GM18511 (cell line): ENCODE measurements around the gene SOWAHB.

Experiments
- ATAC-seq: cut with Tn5 transposase; IDR thresholded peaks from one replicate; pipeline ENCODE4 v1.9.1; 2021; ENCODE audit warnings: mild to moderate bottlenecking, moderate library complexity; ENCODE audit not compliant: unreplicated experiment

SOWAHB gene, protein sequence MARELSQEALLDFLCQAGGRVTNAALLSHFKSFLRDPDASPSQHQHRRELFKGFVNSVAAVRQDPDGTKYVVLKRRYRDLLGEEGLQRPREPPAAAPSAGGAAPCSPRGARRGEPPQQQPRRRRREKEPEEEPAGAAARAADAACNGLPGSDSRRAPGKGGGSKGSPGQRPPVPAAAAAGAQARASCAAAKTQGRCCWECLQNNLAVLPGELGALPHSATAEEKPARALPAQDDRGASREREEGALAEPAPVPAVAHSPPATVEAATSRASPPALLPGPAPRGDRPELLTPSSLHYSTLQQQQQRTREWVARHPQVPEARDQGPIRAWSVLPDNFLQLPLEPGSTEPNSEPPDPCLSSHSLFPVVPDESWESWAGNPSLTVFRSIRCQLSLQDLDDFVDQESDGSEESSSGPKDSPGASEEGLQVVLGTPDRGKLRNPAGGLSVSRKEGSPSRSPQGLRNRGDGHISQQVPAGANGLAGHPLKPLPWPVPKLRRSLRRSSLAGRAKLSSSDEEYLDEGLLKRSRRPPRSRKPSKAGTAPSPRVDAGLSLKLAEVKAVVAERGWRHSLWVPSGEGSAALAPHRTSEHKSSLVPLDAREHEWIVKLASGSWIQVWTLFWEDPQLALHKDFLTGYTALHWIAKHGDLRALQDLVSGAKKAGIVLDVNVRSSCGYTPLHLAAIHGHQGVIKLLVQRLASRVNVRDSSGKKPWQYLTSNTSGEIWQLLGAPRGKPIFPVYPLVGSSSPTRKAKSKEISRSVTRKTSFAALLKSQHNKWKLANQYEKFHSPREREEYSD

GRCh38 chr4:76897536-76898384, at the start of gene SOWAHB:
Gene SOWAHB, minus strand, starts transcription at chr4:76898144. Its CDS starts 295 bp downstream, at chr4:76897849.
- peak; percentile 60 for ATAC-seq

DNA sequence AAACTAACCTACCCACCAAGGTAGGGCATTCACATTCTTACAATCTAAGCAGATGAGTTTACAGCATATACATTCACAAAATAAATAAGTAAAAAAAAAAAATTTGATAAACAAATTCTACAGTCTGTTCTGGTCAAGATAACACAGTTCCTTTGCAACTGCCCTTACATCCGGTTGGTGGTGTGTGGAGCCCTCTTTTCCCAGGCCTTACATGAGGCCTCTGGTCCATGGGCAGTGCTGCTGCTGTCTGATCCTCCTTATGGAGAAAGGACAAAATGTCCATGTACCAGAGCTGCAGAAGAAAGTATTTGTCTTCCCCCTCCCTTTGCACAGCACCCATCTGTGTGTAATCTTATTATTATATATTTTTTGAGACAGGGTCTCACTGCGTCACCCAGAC, 49.4 kb upstream of the SOWAHB start:
- ATAC-seq: no peak

- ATAC-seq: no peak
Measured at GRCh38 chr4:76943790-76944189, 45.8 kb upstream of the SOWAHB start.

GRCh38 chr4:76943129-76943620, 45.2 kb upstream of the SOWAHB start:
- no peak for ATAC-seq

DNA sequence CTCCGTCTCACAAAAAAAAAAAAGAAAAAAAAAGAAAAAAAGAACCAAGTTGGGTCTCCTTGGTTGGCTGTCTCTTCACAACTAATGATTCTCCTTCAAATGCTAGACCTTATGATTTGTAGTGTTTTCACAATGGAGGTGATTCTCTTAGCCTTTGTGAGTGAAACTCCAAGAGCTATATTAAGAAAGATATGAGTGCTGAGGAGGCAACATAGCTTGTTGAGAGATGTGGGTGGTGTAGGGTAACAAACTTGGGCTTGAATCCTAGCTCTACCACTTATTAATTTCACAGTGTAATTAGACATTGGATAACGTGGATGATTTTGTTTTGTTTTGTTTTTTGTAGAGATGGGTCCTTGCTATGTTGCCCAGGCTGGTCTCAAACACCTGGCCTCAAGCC, 41.2 kb upstream of the SOWAHB start:
- no peak for ATAC-seq

GRCh38 chr4:76931576-76932276, 33.8 kb upstream of the SOWAHB start:
- ATAC-seq: no peak

- no peak for ATAC-seq
Measured at GRCh38 chr4:76931087-76931486, 33.1 kb upstream of the SOWAHB start.

GRCh38 chr4:76930685-76931084, 32.7 kb upstream of the SOWAHB start:
- ATAC-seq: no peak

- ATAC-seq: no peak
Measured at GRCh38 chr4:76926841-76927240, 28.9 kb upstream of the SOWAHB start.

DNA sequence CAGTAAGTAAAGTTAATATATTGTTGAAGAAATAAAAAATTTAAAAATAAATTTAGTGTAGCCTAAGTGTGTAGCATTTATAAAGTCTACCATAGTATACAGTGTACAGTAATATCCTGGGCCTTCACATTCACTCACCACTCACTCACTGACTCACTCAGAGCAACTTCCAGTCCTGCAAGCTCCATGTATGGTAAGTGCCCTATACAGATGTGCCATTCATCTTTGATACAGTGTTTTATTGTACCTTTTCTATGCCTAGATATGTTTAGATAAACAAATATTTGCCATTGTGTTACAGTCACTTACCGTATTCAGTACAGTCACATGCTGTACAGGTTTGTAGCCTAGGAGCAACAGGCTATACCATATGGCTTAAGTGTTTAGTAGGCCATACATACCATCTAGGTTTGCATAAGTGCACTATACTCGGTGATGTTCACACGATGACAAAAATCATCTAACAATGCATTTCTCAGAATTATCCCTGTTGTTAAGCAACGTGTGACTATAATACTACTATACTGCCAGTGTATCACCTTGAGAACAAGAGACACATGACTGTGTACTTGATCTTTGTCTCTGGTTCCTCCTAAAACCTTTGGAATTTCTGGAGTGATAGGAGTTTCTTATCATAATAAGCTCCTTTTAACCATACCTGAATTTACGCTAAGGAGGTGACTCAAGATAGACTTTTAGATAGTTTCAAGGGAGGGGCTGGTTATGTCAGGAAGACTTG, 25.8 kb upstream of the SOWAHB start:
- ATAC-seq: no peak

GRCh38 chr4:76920715-76921114, 22.8 kb upstream of the SOWAHB start:
- ATAC-seq: no peak

DNA sequence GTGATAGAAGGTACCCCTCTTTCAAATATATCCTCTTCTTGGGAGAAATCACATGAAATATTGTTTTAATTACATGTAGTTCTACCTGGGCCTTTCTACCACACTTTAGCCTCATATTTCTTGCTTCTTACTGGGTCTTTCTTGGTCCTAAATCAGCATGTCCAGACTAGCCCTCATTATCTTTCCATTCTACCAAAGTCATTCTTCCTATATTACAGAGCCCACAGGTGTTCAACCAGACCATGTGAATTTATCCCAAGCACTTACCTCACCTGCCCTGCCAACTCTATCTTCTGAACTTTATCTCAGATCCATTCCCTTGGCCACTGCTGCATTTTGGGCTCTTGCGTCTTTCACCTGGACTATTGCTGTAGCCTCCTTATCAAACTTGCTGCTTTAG, 11.8 kb upstream of the SOWAHB start:
- ATAC-seq: no peak

DNA sequence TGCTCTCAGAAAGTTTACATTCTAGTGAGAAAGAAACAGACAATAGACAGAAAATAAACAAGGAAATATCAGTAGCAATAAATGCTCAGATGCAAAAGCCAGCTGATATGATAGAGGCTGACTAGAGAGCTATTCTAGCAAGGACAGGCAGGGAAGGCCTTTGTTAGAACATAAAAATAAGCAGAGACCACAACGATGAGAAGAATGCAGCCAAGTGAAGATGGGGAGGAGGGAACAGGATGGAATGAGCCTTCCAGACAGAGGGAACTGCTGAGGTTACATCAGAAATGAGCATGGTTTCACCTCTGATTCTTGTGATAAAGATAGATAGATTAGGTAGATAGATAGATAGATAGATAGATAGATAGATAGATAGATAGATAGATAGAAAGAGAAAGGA, 7.6 kb upstream of the SOWAHB start:
- no peak for ATAC-seq

GRCh38 chr4:76904646-76905190, 6.8 kb upstream of the SOWAHB start:
- ATAC-seq: no peak

GRCh38 chr4:76902233-76902890, 4.4 kb upstream of the SOWAHB start:
- no peak for ATAC-seq

DNA sequence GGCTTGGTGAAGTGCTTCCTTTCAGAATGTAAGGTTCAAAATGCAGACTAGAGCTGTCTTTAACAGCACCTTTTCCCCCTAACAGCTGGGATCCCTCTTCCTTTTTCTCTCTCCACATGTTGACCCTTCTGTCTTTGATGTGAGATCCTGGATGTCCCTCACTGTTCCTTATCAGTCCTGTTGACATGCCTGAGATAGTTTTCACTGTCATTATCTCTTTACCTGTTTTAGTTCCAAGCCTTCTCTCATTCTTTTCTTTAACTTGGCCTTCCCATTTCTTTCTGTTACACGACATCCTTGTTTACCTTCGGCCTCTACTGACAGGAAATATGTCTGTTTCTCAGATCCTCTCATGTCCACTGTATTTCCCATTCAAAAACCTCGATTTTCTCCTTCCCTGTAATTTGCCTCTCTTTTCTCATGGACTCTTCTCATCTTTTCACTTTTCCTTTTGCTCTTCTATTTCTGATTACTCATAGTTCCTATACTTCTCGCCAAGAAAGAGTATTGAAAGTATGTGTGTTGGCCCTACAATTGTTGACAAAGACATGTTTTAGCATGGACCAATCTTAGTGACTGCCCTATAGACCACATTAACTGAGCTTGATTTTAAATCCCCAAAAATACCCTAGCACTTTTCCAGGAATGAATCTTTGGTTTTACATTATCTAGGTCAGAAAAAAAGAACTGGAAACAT, 1.2 kb upstream of the SOWAHB start:
- no peak for ATAC-seq

DNA sequence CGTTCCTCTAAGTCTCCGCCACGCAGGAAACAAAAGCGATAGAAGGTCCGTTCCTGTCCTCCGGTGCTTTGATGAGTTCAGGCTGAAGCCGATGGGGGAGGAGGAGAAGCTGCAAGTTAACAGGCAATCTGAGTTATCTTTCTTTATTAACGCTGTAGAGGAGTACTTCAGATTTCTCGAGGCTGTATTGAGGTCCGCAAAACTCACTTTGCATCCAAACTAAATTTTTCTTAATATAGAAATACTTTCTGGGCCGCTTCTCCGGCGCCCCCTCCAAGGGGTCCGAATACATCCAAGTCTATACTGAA, 395 bp upstream of the SOWAHB start:
- no peak for ATAC-seq
